ENCODE measurements around the gene SOX6.

SOX6 gene

GRCh38 chr11:15965562-15966250 is 390.6 kb downstream of the SOX6 start:
- Mint-ChIP-seq H3K4me1 (ENCODE audit: low read depth) (peaks cover 14% of the 10 kb centered on the region), H3K9me3 (no peaks in the 10 kb centered on the region), H3K27me3 (no peaks in the 10 kb centered on the region), H3K4me3 (no peak overlapping the region), H3K27ac (no peak overlapping the region), H3K36me3 (ENCODE audit: low read depth) (no peaks in the 10 kb centered on the region)
- intact Hi-C loops (cut with micrococcal nuclease), result no loop called here

DNA sequence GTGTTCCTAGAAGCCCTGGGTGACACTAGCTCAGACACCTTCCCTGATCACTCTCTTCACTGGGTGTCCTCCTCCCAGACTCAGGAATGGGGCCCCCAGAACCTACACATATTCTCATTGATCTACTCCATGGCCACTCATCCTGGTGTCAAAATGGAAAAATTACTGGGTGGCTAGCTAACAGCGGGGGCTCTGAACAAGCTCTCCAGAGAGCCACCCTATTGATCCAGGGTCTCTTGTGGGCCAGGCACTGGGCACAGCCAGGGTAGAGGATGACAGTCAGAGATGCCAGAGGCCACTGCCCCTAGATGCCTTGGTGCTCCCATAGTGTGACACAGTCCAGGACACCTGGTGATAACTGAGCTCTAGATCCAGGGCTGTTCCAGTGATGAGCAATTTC is 393.1 kb downstream of the SOX6 start:
- Mint-ChIP-seq H3K27ac (peak overlapping the region; percentile 1), H3K4me1 (ENCODE audit: low read depth) (peaks cover 5% of the 10 kb centered on the region), H3K4me3 (no peak overlapping the region), H3K9me3 (no peaks in the 10 kb centered on the region), H3K36me3 (ENCODE audit: low read depth) (no peaks in the 10 kb centered on the region), H3K27me3 (no peaks in the 10 kb centered on the region)
- intact Hi-C loops (cut with micrococcal nuclease), result no loop called here

DNA sequence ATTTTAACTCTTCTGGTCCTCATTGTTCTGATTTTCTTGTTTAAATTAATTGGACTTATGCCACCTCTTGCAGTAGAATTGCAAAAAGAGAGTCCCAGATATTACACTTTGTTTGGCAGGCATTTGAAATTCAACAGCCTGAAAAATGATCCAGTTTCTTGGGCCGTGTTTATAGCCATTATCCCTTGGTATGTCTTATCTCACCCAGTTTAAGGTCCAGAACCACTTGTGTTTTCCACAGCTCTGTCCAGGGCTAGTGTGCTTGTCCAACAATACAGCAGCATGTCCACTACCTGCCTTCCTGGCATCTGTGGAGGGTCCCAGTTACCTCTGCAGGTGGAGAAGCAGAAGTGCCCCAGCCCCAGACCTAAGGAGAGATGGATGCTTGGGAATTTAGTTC is 397.4 kb downstream of the SOX6 start:
- no peaks in the 10 kb centered on the region for H3K4me1 Mint-ChIP-seq (ENCODE audit: low read depth)
- H3K36me3 Mint-ChIP-seq (ENCODE audit: low read depth), result no peaks in the 10 kb centered on the region
- H3K4me3 Mint-ChIP-seq, result no peak overlapping the region
- peaks cover 4% of the 10 kb centered on the region for H3K9me3 Mint-ChIP-seq
- H3K27ac Mint-ChIP-seq, result no peak overlapping the region
- H3K27me3 Mint-ChIP-seq, result peaks cover 1% of the 10 kb centered on the region
- intact Hi-C loops (cut with micrococcal nuclease), result no loop called here

- Mint-ChIP-seq H3K4me1 (ENCODE audit: low read depth) (no peaks in the 10 kb centered on the region), H3K36me3 (ENCODE audit: low read depth) (no peaks in the 10 kb centered on the region), H3K4me3 (no peak overlapping the region), H3K27me3 (peaks cover 1% of the 10 kb centered on the region), H3K9me3 (peaks cover 10% of the 10 kb centered on the region), H3K27ac (no peak overlapping the region)
- intact Hi-C loops (cut with micrococcal nuclease), result no loop called here
Observed at GRCh38 chr11:15957234-15957633, 399.1 kb downstream of the SOX6 start.

- no peaks in the 10 kb centered on the region for H3K4me1 Mint-ChIP-seq (ENCODE audit: low read depth)
- no peak overlapping the region for H3K4me3 Mint-ChIP-seq
- H3K27ac Mint-ChIP-seq, result no peak overlapping the region
- peaks cover 1% of the 10 kb centered on the region for H3K27me3 Mint-ChIP-seq
- intact Hi-C loops (cut with micrococcal nuclease), result no loop called here
- H3K9me3 Mint-ChIP-seq, result peaks cover 10% of the 10 kb centered on the region
- H3K36me3 Mint-ChIP-seq (ENCODE audit: low read depth), result no peaks in the 10 kb centered on the region
Observed at GRCh38 chr11:15956302-15956701, 400.0 kb downstream of the SOX6 start.

- H3K27ac Mint-ChIP-seq, result no peak overlapping the region
- peaks cover 10% of the 10 kb centered on the region for H3K9me3 Mint-ChIP-seq
- H3K4me3 Mint-ChIP-seq, result no peak overlapping the region
- peaks cover 1% of the 10 kb centered on the region for H3K27me3 Mint-ChIP-seq
- intact Hi-C loops (cut with micrococcal nuclease), result no loop called here
- H3K4me1 Mint-ChIP-seq (ENCODE audit: low read depth), result no peaks in the 10 kb centered on the region
- no peaks in the 10 kb centered on the region for H3K36me3 Mint-ChIP-seq (ENCODE audit: low read depth)
Observed at GRCh38 chr11:15955595-15955994, 400.8 kb downstream of the SOX6 start.

DNA sequence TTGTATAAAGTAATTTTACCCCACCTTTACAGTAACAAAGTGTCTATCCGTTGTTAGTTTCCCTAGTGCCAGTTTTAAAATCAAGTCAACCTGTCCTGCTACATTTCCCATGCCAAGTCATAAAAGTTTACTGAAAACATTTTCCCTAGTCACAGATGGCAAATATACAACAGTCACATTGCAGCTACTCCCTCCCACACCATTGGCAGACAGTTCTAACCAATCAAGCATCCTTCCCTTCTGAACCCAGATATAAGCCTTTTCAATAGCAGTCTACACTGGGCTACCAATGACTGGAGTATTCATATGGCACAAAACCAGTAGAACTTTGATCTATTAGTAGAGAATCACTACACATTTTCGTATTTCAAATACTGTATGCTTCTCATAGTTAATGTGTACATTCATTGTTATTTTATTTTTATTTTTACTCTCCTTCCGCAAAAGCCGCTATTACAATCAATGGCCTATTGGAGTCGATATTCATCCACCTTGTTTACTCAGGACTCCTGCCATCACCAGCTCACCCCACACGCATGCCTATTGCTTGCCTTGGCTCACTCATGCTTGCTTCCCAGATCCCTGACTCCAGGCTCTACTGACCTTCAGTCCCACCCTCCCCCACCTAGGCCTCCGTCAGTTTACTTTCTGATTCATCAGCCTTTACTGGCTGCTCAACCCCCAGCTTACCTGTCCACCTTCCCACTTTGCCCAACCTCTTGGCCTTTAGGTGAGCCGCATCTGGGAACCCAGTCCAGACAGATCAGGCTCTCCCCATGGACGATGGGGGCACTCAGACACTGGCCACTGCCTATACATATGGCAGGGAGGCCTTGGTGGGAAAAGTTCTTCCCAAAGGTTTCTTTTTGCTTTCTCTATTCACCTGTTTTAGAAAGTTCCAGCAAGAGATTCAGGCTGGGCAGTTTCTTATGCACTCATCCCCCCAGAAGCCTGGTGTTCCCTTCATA is 408.4 kb downstream of the SOX6 start:
- Mint-ChIP-seq H3K27me3 (no peaks in the 10 kb centered on the region), H3K27ac (no peak overlapping the region), H3K36me3 (ENCODE audit: low read depth) (no peaks in the 10 kb centered on the region), H3K4me1 (ENCODE audit: low read depth) (no peaks in the 10 kb centered on the region), H3K9me3 (peaks cover 24% of the 10 kb centered on the region), H3K4me3 (no peak overlapping the region)
- intact Hi-C loops (cut with micrococcal nuclease), result no loop called here

GRCh38 chr11:15945726-15946125 is 410.6 kb downstream of the SOX6 start:
- no peaks in the 10 kb centered on the region for H3K27me3 Mint-ChIP-seq
- H3K9me3 Mint-ChIP-seq, result peaks cover 24% of the 10 kb centered on the region
- intact Hi-C loops (cut with micrococcal nuclease), result no loop called here
- no peaks in the 10 kb centered on the region for H3K4me1 Mint-ChIP-seq (ENCODE audit: low read depth)
- no peak overlapping the region for H3K27ac Mint-ChIP-seq
- no peaks in the 10 kb centered on the region for H3K36me3 Mint-ChIP-seq (ENCODE audit: low read depth)
- no peak overlapping the region for H3K4me3 Mint-ChIP-seq

DNA sequence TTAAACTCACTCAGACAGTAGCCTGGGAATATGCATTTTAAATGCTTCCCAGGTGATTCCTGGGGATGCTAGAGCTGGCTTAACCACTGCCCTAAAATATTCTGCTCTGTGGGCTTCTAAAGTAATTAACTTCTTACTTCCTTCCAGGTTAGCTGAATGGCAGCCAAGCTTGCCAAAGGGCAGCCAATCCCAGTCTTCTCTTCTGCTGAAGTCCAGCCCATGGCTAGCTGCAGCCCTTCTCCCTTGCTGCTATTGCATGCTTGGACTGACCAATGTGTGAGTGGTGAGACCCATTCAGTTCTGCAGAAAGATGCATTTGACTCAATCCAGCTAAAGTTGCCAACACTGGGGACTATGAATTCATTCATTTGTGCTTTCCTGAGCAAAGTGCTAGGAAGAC is 411.9 kb downstream of the SOX6 start:
- Mint-ChIP-seq H3K9me3 (peaks cover 24% of the 10 kb centered on the region), H3K27me3 (no peaks in the 10 kb centered on the region), H3K27ac (no peak overlapping the region), H3K4me3 (no peak overlapping the region), H3K4me1 (ENCODE audit: low read depth) (no peaks in the 10 kb centered on the region), H3K36me3 (ENCODE audit: low read depth) (no peaks in the 10 kb centered on the region)
- intact Hi-C loops (cut with micrococcal nuclease), result no loop called here

DNA sequence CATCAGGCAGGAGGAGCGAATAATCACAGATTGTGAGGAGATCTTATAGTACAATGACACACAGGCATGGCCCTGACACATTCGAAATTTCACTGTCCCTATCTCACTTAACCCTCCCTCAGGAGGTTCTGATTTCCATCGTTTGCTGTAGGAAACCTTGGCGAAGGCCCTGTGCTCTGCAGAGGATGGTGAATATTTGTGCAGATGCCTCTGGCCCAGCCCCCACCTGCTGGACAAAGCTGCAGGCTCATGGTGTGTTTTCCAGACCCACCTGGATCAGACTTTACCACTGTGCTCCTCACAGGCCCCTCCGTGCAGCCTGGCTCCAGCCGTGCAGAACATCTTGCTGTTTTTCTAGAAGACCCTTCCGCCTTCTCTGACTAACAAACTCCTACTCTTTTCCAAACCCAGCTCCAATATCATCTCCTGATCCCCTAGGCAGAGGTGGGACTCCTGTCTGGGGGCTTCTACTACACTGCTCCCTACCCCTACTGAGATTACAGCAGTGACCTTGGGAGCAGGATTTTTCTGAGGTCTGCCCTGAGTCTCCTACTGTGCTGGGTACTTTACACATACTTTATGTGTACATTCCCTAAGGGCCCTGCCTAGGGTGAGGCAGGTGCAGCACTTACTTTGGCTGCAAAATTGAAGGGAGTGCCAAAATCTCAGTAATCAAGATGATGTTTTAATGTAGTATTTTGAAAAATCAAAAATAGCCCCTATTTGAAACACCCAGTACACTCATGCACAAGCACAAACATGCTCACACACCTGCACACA is 412.7 kb downstream of the SOX6 start:
- H3K9me3 Mint-ChIP-seq, result peaks cover 24% of the 10 kb centered on the region
- intact Hi-C loops (cut with micrococcal nuclease), result no loop called here
- H3K27me3 Mint-ChIP-seq, result no peaks in the 10 kb centered on the region
- no peak overlapping the region for H3K27ac Mint-ChIP-seq
- no peaks in the 10 kb centered on the region for H3K36me3 Mint-ChIP-seq (ENCODE audit: low read depth)
- no peaks in the 10 kb centered on the region for H3K4me1 Mint-ChIP-seq (ENCODE audit: low read depth)
- no peak overlapping the region for H3K4me3 Mint-ChIP-seq

GRCh38 chr11:15942936-15943335 is 413.4 kb downstream of the SOX6 start:
- H3K27ac Mint-ChIP-seq, result no peak overlapping the region
- no peaks in the 10 kb centered on the region for H3K4me1 Mint-ChIP-seq (ENCODE audit: low read depth)
- H3K4me3 Mint-ChIP-seq, result no peak overlapping the region
- H3K27me3 Mint-ChIP-seq, result no peaks in the 10 kb centered on the region
- H3K36me3 Mint-ChIP-seq (ENCODE audit: low read depth), result no peaks in the 10 kb centered on the region
- H3K9me3 Mint-ChIP-seq, result peaks cover 18% of the 10 kb centered on the region
- intact Hi-C loops (cut with micrococcal nuclease), result no loop called here

GRCh38 chr11:15942126-15942525 is 414.2 kb downstream of the SOX6 start:
- Mint-ChIP-seq H3K27me3 (no peaks in the 10 kb centered on the region), H3K36me3 (ENCODE audit: low read depth) (no peaks in the 10 kb centered on the region), H3K27ac (no peak overlapping the region), H3K4me3 (no peak overlapping the region), H3K4me1 (ENCODE audit: low read depth) (no peaks in the 10 kb centered on the region), H3K9me3 (peaks cover 10% of the 10 kb centered on the region)
- intact Hi-C loops (cut with micrococcal nuclease), result no loop called here

DNA sequence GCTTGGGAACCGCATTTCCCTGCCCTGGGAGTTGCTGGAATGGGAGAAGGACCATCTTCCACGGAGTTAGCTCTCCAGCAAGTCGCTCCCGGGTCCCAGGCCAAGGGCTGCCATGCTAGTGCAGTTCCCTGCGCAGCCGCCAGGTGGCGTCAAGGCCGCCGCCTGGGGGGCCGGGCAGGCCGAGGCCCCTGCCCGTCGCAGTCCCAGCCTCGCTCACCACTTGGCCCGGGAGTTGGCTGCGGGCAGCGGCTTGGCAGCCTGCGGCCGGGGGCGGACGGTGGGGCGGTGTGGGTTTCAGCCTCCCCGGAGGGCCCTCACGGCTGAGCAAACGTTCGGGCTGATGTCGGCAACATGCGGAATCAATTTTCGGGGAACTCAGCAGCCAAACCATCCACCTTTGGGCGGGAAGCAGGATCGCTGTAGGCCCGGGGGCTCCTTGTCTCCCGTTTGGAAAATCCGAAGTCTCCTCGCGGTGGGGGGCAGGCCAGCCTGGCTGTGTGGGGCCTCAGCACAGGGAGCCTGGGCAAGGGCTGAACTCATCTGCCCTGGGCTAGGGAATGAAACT is 415.1 kb downstream of the SOX6 start:
- H3K36me3 Mint-ChIP-seq (ENCODE audit: low read depth), result no peaks in the 10 kb centered on the region
- intact Hi-C loops (cut with micrococcal nuclease), result no loop called here
- H3K4me3 Mint-ChIP-seq, result no peak overlapping the region
- no peak overlapping the region for H3K27ac Mint-ChIP-seq
- H3K4me1 Mint-ChIP-seq (ENCODE audit: low read depth), result no peaks in the 10 kb centered on the region
- H3K9me3 Mint-ChIP-seq, result peaks cover 2% of the 10 kb centered on the region
- no peaks in the 10 kb centered on the region for H3K27me3 Mint-ChIP-seq
